Measurements from ENCODE around the gene EIF4A2.
"Not testable (repeated sequence)": the region's sequence is repeated elsewhere in the genome, so short reads cannot be mapped to it uniquely, and the experiment has no call there.

EIF4A2 gene

GRCh38 chr3:186784820-186785494 lies 1.6 kb downstream of the EIF4A2 start:
- no peak for DNase-seq (ENCODE audit: extremely low read depth in 1 of 2, low read depth in 1 of 2)

- DNase-seq (ENCODE audit: extremely low read depth in 1 of 2, low read depth in 1 of 2) = no peak
Observed at GRCh38 chr3:186785495-186786018, 2.2 kb downstream of the EIF4A2 start.

GRCh38 chr3:186786922-186787321 lies 3.5 kb downstream of the EIF4A2 start:
- DNase-seq (ENCODE audit: extremely low read depth in 1 of 2, low read depth in 1 of 2) = no peak

- DNase-seq (ENCODE audit: extremely low read depth in 1 of 2, low read depth in 1 of 2) = no peak
Observed at GRCh38 chr3:186787642-186788481, 4.5 kb downstream of the EIF4A2 start.

- DNase-seq (ENCODE audit: extremely low read depth in 1 of 2, low read depth in 1 of 2) = no peak
Observed at GRCh38 chr3:186788482-186789370, 5.3 kb downstream of the EIF4A2 start.

GRCh38 chr3:186789554-186790260 lies 6.3 kb downstream of the EIF4A2 start:
- no peak for DNase-seq (ENCODE audit: extremely low read depth in 1 of 2, low read depth in 1 of 2)

GRCh38 chr3:186790261-186790981 lies 7.0 kb downstream of the EIF4A2 start:
- DNase-seq (ENCODE audit: extremely low read depth in 1 of 2, low read depth in 1 of 2) = no peak

GRCh38 chr3:186798239-186798874 lies 15.0 kb downstream of the EIF4A2 start:
- no peak for DNase-seq (ENCODE audit: extremely low read depth in 1 of 2, low read depth in 1 of 2)

GRCh38 chr3:186800285-186800684 lies 16.9 kb downstream of the EIF4A2 start:
- no peak for DNase-seq (ENCODE audit: extremely low read depth in 1 of 2, low read depth in 1 of 2)

- no peak for DNase-seq (ENCODE audit: extremely low read depth in 1 of 2, low read depth in 1 of 2)
Observed at GRCh38 chr3:186802701-186803100, 19.3 kb downstream of the EIF4A2 start.

- DNase-seq (ENCODE audit: extremely low read depth in 1 of 2, low read depth in 1 of 2) = not testable (repeated sequence)
Observed at GRCh38 chr3:186803447-186803846, 20.1 kb downstream of the EIF4A2 start.

GRCh38 chr3:186806089-186807055 lies 23.0 kb downstream of the EIF4A2 start, which contains the start of gene RFC4:
Gene RFC4, minus strand, starts transcription at chr3:186806482. Its CDS starts 1,769 bp downstream, at chr3:186804713.
- DNase-seq (ENCODE audit: extremely low read depth in 1 of 2, low read depth in 1 of 2) = peak; percentile 49 to 79

- DNase-seq (ENCODE audit: extremely low read depth in 1 of 2, low read depth in 1 of 2) = no peak
Observed at GRCh38 chr3:186807231-186807630, 23.9 kb downstream of the EIF4A2 start.

- DNase-seq (ENCODE audit: extremely low read depth in 1 of 2, low read depth in 1 of 2) = no peak
Observed at GRCh38 chr3:186810336-186810996, 27.1 kb downstream of the EIF4A2 start.

- not testable (repeated sequence) for DNase-seq (ENCODE audit: extremely low read depth in 1 of 2, low read depth in 1 of 2)
Observed at GRCh38 chr3:186811313-186811712, 27.9 kb downstream of the EIF4A2 start.

- no peak for DNase-seq (ENCODE audit: extremely low read depth in 1 of 2, low read depth in 1 of 2)
Observed at GRCh38 chr3:186814100-186814499, 30.7 kb downstream of the EIF4A2 start.

- no peak for DNase-seq (ENCODE audit: extremely low read depth in 1 of 2, low read depth in 1 of 2)
Observed at GRCh38 chr3:186815435-186815834, 32.1 kb downstream of the EIF4A2 start.
